Sigmoid colon (tissue), 7 donors: ENCODE results near the gene MYBPC1. TPM values are rescaled to one million over a fixed set of nuclear protein-coding genes. Genes with fewer than 3 reads are reported as not detected.

Source experiments
- DNase-seq: peaks from one replicate; pipeline ENCODE4 v3.0.0-alpha.2; 2019
- H3K27ac ChIP-seq, 4 donors: fragments of 200-600 bp; sonication (generic); one replicate each; pipeline ENCODE4 v1.5.1; 2016 to 2019; ENCODE audit warnings: mild to moderate bottlenecking in 1 of 4
- H3K27me3 ChIP-seq, 3 donors: fragments of 200-600 bp; sonication (generic); one replicate each; pipeline ENCODE4 v1.5.1; 2019; ENCODE audit warnings: mild to moderate bottlenecking in 1 of 3
- H3K36me3 ChIP-seq, 4 donors: fragments of 200-600 bp; sonication (generic); one replicate each; pipeline ENCODE4 v1.5.1; 2016 to 2019
- H3K4me1 ChIP-seq, 4 donors: fragments of 200-600 bp; sonication (generic); one replicate each; pipeline ENCODE4 v1.5.1; 2017 to 2019
- H3K4me3 ChIP-seq, 4 donors: fragments of 200-600 bp; sonication (generic); one replicate each; pipeline ENCODE4 v1.5.1; 2017 to 2019; ENCODE audit warnings: mild to moderate bottlenecking in 2 of 4, moderate library complexity in 1 of 4
- H3K9me3 ChIP-seq, 4 donors: fragments of 200-600 bp in 3 of 4; sonication (generic) in 3 of 4; one replicate each; pipeline versions ENCODE4 v1.5.1 to v1.6.1; 2013 to 2019
- EP300 ChIP-seq, 4 donors: sonication (generic); formaldehyde crosslinking; IDR thresholded peaks; one replicate each; pipeline ENCODE4 v1.6.1; 2017; ENCODE audit warnings: antibody characterized with exemption in 4 of 4
- POLR2A ChIP-seq, 2 donors: fragments of 450-650 bp; IDR thresholded peaks; one replicate each; pipeline ENCODE4 v1.6.1; 2016; ENCODE audit warnings: antibody characterized with exemption in 2 of 2, mild to moderate bottlenecking in 2 of 2, moderate library complexity in 2 of 2
- POLR2AphosphoS5 ChIP-seq, 4 donors: sonication (generic); formaldehyde crosslinking; IDR thresholded peaks; one replicate each; pipeline ENCODE4 v1.6.1; 2017; ENCODE audit warnings: antibody characterized with exemption in 4 of 4
- WGBS, 2 donors: extraction: QIAGEN DNeasy Blood & Tissue Kit; methylation state at CpG; one replicate each; pipeline ENCODE4 v1.1.7; 2013; 5-methylcytosine and 5-hydroxymethylcytosine counted together
- intact Hi-C: fragments of 100-400 bp; cut with DNase I; formaldehyde crosslinking; loops from one replicate; pipeline ENCODE4 v1.15.1; 2023
- polyA plus RNA-seq, 3 donors: library from polyadenylated mRNA; stranded (reverse); fragments of 200-250 nt; gene quantifications; one replicate each; pipeline ENCODE4 v1.2.3, GENCODE V29; 2013
- total RNA-seq, 4 donors: library from RNA; depleted of rRNA; stranded (reverse); fragments of >200 nt; gene quantifications; one replicate each; pipeline ENCODE4 v1.1.0, GENCODE V29; 2016
- TF ChIP-seq, protein P1 (sequence below), 4 experiments: fragments of 450-650 bp in 3 of 4; fragments of 200-600 bp in 1 of 4; IDR thresholded peaks; one replicate each; pipeline ENCODE4 v1.5.1; 2016 to 2019; ENCODE audit warnings: antibody characterized with exemption in 4 of 4, mild to moderate bottlenecking in 3 of 4, moderate library complexity in 2 of 4
- donor health status: healthy with polysubstance abuse.
- donor health status: Bipolar disorder and iron deficiency.
- donor health status: healthy.

Gene MYBPC1
- total and polyA plus RNA-seq, 7 donors: 0.16 to 18.6 (median 2.1) TPM

DNA sequence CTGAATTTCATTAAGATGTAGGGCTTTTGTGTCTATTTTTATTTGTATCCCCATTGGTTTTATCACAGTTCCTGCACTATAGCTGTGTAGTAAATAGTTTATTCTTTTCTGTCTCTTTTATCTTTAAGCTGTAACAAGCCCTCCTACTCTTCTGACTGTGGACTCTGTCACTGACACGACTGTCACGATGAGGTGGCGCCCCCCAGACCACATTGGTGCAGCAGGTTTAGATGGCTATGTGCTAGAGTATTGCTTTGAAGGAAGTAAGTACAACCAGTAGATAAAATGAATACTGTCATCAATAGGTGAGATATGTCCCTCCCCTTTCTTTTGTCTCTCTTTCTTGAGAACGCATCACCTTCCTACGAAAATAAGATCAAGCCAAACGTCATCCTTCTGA lies 68.5 kb downstream of the MYBPC1 start:
- no peak overlapping the region for H3K27ac ChIP-seq
- WGBS, 2 donors: 88 to 94% methylated on average over 6 of the region's 6 CpGs
- H3K36me3 ChIP-seq: no peaks in the 10 kb centered on the region
- H3K4me3 ChIP-seq: no peak overlapping the region
- TF ChIP-seq POLR2AphosphoS5 (IDR thresholded peaks at IDR 0.05) (no peak), EP300 (IDR thresholded peaks at IDR 0.05) (no peak), POLR2A (IDR thresholded peaks at IDR 0.05) (no peak)
- TF ChIP-seq, protein P1, sequence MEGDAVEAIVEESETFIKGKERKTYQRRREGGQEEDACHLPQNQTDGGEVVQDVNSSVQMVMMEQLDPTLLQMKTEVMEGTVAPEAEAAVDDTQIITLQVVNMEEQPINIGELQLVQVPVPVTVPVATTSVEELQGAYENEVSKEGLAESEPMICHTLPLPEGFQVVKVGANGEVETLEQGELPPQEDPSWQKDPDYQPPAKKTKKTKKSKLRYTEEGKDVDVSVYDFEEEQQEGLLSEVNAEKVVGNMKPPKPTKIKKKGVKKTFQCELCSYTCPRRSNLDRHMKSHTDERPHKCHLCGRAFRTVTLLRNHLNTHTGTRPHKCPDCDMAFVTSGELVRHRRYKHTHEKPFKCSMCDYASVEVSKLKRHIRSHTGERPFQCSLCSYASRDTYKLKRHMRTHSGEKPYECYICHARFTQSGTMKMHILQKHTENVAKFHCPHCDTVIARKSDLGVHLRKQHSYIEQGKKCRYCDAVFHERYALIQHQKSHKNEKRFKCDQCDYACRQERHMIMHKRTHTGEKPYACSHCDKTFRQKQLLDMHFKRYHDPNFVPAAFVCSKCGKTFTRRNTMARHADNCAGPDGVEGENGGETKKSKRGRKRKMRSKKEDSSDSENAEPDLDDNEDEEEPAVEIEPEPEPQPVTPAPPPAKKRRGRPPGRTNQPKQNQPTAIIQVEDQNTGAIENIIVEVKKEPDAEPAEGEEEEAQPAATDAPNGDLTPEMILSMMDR (IDR thresholded peaks at IDR 0.05): no peak
- DNase-seq: no peak
- intact Hi-C loops: no loop called here
- H3K9me3 ChIP-seq: no peaks in the 10 kb centered on the region
- no peaks in the 10 kb centered on the region for H3K27me3 ChIP-seq
- H3K4me1 ChIP-seq: no peaks in the 10 kb centered on the region

- WGBS, 2 donors: 88 to 91% methylated on average over 7 of the region's 7 CpGs
- no peak overlapping the region for H3K27ac ChIP-seq
- no peaks in the 10 kb centered on the region for H3K36me3 ChIP-seq
- no peak overlapping the region for H3K4me3 ChIP-seq
- H3K4me1 ChIP-seq: no peaks in the 10 kb centered on the region
- no peaks in the 10 kb centered on the region for H3K27me3 ChIP-seq
- intact Hi-C loops: no loop called here
- H3K9me3 ChIP-seq: no peaks in the 10 kb centered on the region
- no peak for TF ChIP-seq POLR2A (IDR thresholded peaks at IDR 0.05)
- TF ChIP-seq POLR2AphosphoS5 (IDR thresholded peaks at IDR 0.05): no peak
- TF ChIP-seq, protein P1 (IDR thresholded peaks at IDR 0.05): no peak
- no peak for TF ChIP-seq EP300 (IDR thresholded peaks at IDR 0.05)
- no peak for DNase-seq
Observed at GRCh38 chr12:101664992-101665391, 70.2 kb downstream of the MYBPC1 start.

- Histone ChIP-seq H3K27me3 (no peaks in the 10 kb centered on the region), H3K4me1 (no peaks in the 10 kb centered on the region), H3K27ac (no peak overlapping the region), H3K36me3 (no peaks in the 10 kb centered on the region), H3K4me3 (no peak overlapping the region), H3K9me3 (no peaks in the 10 kb centered on the region)
- no peak for DNase-seq
- TF ChIP-seq, protein P1 (IDR thresholded peaks at IDR 0.05): no peak
- TF ChIP-seq EP300 (IDR thresholded peaks at IDR 0.05) (no peak), POLR2A (IDR thresholded peaks at IDR 0.05) (no peak), POLR2AphosphoS5 (IDR thresholded peaks at IDR 0.05) (no peak)
- 90 to 94% methylated on average over 7 of the region's 7 CpGs for WGBS, 2 donors
- intact Hi-C loops: no loop called here
Observed at GRCh38 chr12:101666052-101666728, 71.4 kb downstream of the MYBPC1 start.

GRCh38 chr12:101667591-101667990 lies 72.8 kb downstream of the MYBPC1 start:
- WGBS, 2 donors: 28 to 73% methylated on average over 5 of the region's 5 CpGs
- no peak overlapping the region for H3K4me3 ChIP-seq
- no peaks in the 10 kb centered on the region for H3K9me3 ChIP-seq
- intact Hi-C loops: no loop called here
- H3K27me3 ChIP-seq: no peaks in the 10 kb centered on the region
- H3K4me1 ChIP-seq: no peaks in the 10 kb centered on the region
- no peak overlapping the region for H3K27ac ChIP-seq
- no peaks in the 10 kb centered on the region for H3K36me3 ChIP-seq
- TF ChIP-seq POLR2AphosphoS5 (IDR thresholded peaks at IDR 0.05) (no peak), EP300 (IDR thresholded peaks at IDR 0.05) (no peak), POLR2A (IDR thresholded peaks at IDR 0.05) (no peak)
- TF ChIP-seq, protein P1 (IDR thresholded peaks at IDR 0.05): no peak
- no peak for DNase-seq
